SIG-M5 treated with dmso at 0.1 percent for 504 hours (cell line): ENCODE results near the gene MAML3.

Experiments
- DNase-seq: peaks from one replicate; lab custom pipeline; 2025; ENCODE audit not compliant: unreplicated experiment; lab: John Stamatoyannopoulos, UW

MAML3 gene

GRCh38 chr4:140156529-140157171 lies 2.7 kb upstream of the MAML3 start:
- peak; percentile 37 for DNase-seq

GRCh38 chr4:140154572-140154891 lies 548 bp upstream of the MAML3 start:
- DNase-seq: no peak

DNA sequence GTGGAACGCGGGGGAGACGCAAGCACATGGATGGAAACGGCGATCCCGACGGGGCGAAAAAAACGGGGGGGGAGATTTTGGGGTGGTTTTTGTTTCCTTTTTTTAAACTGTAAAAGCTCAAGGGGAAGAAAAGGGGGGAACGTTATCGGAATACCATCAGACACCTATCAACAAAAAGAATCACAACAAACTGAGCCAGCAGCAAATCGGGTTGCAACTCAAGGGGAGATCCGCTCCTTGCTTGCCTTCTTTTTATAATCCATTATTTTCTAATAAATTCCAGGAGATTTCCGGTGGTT lies 616 bp downstream of the MAML3 start:
- DNase-seq: no peak

GRCh38 chr4:140152751-140153418 lies 1.1 kb downstream of the MAML3 start:
- no peak for DNase-seq

DNA sequence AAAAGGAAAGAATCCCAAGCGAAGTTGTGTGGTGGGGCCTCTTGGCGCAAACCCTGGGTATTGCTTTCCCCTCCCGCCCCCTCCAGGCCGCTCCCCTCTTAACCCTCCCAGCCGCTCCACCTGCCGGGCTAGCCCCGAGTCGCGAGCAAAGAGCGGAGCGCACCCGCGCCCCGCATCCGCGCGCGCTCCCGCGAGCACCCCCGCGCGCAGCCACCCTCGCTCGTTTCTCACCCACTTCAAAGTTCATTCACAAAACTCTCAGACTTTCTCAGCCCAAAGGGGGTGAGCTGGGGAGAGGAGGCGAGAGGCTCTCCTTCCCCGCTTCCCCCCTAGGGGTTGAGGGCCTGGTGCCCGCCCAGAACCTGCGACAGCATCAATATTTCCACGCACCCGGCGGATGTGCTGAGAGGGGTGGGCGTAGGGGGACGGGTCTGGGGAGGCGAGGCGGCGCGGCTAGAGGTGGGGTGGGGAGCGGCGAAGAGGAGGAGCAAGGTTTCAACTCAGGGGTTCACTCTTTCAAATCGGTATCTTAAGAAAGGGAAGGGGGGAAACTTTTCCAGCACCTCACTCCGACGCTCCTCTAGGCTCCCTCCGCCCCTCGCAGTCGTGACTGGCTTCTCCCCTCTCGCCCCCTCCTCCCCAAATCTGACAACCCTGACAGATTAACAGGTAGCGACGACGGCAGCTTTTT lies 1.8 kb downstream of the MAML3 start:
- no peak for DNase-seq

DNA sequence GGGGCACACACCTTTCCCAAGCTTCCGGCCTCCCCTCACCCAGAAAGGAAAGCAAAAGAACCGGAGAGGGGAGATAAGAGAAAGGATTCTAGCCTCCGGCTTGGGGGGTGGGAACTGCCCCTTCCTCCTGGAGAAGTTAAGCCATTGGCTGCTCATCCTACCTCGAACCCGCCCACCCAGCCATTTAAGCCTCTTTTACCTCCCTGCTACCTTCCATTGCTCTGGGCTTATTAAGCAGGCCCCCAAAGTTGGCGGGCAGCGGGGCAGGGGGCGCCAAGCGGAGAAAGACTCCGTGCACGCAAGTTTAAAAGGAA lies 2.3 kb downstream of the MAML3 start:
- peak; percentile 81 for DNase-seq

DNA sequence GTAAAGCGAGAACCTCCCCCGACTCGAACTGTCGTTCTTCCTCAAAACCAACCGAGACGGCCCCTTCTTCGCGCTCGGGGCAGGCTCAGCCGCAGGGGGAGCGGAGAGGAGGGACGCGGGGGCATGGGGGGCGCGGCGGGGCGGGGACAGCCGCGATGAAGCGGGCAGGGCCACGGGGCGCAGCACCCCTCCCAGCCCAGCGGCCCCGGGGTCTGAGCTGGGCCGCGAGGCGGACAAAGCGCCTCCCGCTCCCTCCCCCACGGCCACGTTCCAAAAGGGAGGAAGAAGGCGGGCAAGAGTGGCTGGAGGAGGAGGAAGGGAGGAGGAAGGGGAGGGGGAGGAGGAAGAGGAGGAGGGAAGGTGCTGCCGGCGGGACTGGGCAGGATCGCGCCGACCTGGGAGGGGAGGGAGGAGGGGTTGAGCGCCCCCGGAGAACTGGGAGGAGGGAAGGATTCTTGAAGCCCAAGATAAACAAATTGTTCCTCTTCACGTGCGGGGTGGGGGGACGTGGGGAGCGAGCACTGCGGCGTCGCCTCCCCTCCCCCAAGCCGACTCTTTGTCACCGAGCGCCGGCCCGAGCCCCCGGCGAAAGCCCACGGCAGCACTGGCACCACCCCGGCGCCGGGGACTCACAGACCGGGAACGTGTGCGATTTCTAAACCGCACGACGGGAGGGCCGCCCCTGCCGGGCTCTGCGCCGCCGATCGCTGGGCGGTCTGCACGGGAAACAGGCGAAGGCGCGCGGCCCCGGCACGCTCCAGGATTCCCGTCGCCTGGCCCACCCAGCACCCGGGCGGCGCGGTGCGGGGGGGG lies 2.9 kb downstream of the MAML3 start:
- DNase-seq: peak; percentile 90

- no peak for DNase-seq
Observed at GRCh38 chr4:140150636-140150885, 3.4 kb downstream of the MAML3 start.

- peak; percentile 31 for DNase-seq
Observed at GRCh38 chr4:140149846-140150635, 3.9 kb downstream of the MAML3 start.

- no peak for DNase-seq
Observed at GRCh38 chr4:140144050-140144449, 9.9 kb downstream of the MAML3 start.

- peak; percentile 16 for DNase-seq
Observed at GRCh38 chr4:140141210-140141835, 12.7 kb downstream of the MAML3 start.

GRCh38 chr4:140140566-140140965 lies 13.4 kb downstream of the MAML3 start:
- DNase-seq: no peak

DNA sequence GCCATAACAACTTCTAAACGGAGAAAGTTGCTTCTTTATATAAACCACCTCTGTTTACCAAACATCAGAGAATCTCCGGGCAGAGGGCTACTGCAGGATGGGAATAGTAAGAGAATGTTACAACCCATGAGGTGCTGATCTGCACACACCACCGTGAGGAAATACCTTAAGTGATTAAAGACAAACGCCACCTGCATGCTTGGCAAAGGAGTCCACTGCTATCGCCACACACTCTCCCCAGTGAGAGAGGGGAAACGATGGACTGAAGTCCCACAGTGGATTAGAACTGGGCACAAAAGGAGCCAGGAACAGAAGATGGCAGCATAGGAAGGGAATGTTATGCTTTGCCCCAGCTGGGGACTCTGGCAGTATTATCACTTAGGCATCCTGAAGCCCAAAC lies 15.6 kb downstream of the MAML3 start:
- no peak for DNase-seq

DNA sequence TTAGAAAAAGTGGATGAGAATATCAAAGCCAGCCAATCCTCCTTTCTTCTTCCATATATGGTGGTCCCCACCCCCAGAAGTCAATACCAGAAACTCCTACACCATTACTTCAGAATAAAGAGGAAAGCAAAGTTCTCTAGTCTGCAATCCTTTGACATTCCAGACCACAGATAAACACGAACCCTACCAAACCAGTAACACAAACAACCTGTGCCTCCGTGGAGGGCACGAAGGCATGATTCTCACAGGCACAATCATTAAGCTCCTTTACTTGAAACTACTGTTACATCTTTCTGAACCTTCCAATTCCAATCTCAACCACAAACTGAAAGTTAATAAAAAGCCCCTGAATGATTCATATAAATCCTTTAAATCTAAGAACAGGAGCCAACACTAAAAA lies 16.3 kb downstream of the MAML3 start:
- DNase-seq: no peak

- peak; percentile 34 for DNase-seq
Observed at GRCh38 chr4:140136509-140136908, 17.5 kb downstream of the MAML3 start.

DNA sequence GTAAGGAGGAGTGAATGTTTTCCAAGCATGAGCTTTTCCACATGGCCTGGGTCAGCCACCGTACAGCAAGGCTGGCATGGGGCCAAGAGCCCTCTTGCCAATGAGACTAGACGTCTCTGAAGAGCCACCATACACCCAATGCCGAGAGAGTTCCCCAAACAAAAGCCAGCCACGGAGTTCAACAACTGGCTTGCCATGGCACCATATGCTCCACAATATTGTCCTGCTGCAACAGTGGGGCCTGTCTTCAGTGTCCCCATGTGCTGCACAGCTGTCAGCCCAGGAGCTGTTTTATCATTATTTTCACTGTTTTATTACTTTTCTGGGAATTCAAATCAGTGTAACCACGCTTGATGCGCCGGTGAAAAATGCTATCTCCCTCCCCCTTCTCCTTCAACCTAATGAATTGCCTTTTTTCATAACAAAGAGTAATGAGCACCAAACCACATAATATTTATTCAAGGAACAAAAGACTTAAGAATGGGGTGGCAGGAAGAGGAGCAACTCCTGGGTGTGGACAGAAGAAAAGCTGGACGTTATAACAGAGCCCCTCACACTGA lies 18.4 kb downstream of the MAML3 start:
- no peak for DNase-seq

DNA sequence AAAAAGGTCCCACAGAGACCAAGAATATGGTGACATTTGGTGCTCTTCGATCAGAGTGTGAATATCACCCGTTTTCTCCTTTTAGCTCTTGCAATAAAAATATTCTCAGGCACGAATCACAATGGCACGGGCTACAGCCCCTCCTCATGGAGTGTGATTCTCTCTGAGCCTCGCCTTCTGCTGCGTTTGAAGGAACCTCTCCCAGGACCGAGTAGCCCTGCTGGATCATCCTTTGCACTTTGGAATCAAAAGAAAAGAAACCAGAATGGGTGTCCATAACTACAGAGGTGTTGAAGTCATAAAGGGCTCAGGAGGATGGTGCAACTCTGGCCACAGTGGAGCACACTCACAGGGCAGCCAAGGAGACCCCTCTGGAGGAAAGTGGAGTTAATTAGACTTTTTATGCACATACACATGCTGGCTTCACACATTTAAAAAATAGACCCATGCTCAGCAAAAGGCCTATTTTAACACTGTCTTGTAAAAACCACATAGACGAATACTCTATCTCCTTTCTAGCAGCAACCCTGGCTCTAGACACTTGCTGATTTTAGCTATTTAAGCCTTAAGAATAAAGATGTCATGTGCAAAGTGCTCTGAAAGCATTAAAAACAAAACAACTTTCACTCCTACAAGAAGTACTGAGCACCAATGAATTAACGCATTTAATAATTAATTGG lies 19.1 kb downstream of the MAML3 start:
- no peak for DNase-seq

DNA sequence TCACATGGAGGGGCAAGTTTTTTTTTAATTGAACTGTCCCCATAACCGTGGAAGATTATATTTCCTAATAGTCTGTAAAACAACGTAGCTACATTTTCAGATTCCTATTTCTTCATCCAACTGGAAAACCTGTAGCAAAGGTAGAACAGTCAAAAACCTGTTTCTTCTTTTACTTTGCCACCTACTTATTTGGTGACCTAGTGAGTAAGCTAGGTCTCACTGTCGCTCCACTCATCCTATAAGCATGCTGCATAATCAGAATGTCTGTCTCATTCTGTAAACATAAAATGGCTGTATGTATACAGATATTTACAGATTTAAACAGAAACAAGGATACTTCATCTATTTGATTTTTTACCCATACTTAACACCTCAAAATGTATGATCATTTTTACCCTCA lies 20.4 kb downstream of the MAML3 start:
- DNase-seq: no peak

GRCh38 chr4:140131675-140132229 lies 22.2 kb downstream of the MAML3 start:
- DNase-seq: no peak

- no peak for DNase-seq
Observed at GRCh38 chr4:140130677-140131076, 23.3 kb downstream of the MAML3 start.
